AG04449 (cell line): ENCODE data around the gene PMEPA1.

ENCODE experiments used
- CTCF ChIA-PET: fragments of 350-600 bp; formaldehyde crosslinking; extraction: SDS; loops from one replicate; lab custom pipeline; 2021; ENCODE audit warnings: antibody characterized with exemption; lab: Yijun Ruan, JAX
- POLR2A ChIA-PET: fragments of 400-600, 350-600 bp; formaldehyde crosslinking; extraction: SDS; loops from one replicate; lab custom pipeline; 2020; ENCODE audit warnings: antibody characterized with exemption, inconsistent platforms; lab: Yijun Ruan, JAX
- DNase-seq: peaks from one replicate; pipeline ENCODE4 v3.0.0-alpha.2; 2010; ENCODE audit warnings: low read depth, low spot score
- H3K4me3 ChIP-seq: 2 replicates; pipeline ENCODE4 v1.5.1; 2011; ENCODE audit warnings: low read depth, mild to moderate bottlenecking, control low read depth, low read length
- CTCF ChIP-seq: IDR thresholded peaks from one replicate; pipeline ENCODE4 v1.5.1; 2011; ENCODE audit warnings: mild to moderate bottlenecking, moderate library complexity, low read length, control low read depth, inconsistent platforms; ENCODE audit not compliant: insufficient read depth; ENCODE audit errors: missing control alignments

The PMEPA1 gene

GRCh38 chr20:57622201-57622570 lies 87.6 kb downstream of the PMEPA1 start:
- ChIA-PET CTCF (interaction anchor here (0.9 to 3.3 kb wide), 10 partner anchors 27 to 587 kb away, joined by 3 to 25 read pairs (median 4); no protein-coding TSS in a partner anchor), POLR2A (no interaction called here)

GRCh38 chr20:57621421-57622200 lies 88.2 kb downstream of the PMEPA1 start:
- no peak for TF ChIP-seq CTCF
- CTCF ChIA-PET = interaction anchor here (1.1 to 3.3 kb wide), 5 partner anchors 27 to 588 kb away, joined by 3 to 25 read pairs (median 3); no protein-coding TSS in a partner anchor
- DNase-seq = no peak
- no peak overlapping the region for H3K4me3 ChIP-seq
- POLR2A ChIA-PET = no interaction called here

More at GRCh38 chr20:57622201-57622570, 87.6 kb downstream of the PMEPA1 start:
- no peak for TF ChIP-seq CTCF
- DNase-seq = no peak
- H3K4me3 ChIP-seq = no peak overlapping the region

- ChIA-PET CTCF (interaction anchor here (1.1 to 3.3 kb wide), 2 partner anchors 466 to 588 kb away, joined by 3 to 25 read pairs; no protein-coding TSS in a partner anchor), POLR2A (no interaction called here)
- H3K4me3 ChIP-seq = no peak overlapping the region
- TF ChIP-seq CTCF = no peak
- DNase-seq = no peak
Measured at GRCh38 chr20:57620999-57621398, 88.8 kb downstream of the PMEPA1 start.

- DNase-seq = no peak
- TF ChIP-seq CTCF = no peak
- no peak within 1 kb of the TSS for H3K4me3 ChIP-seq
- CTCF ChIA-PET = interaction anchor here (0.7 to 1.7 kb wide), 2 partner anchors 24 to 26 kb away, joined by 3 to 4 read pairs; no protein-coding TSS in a partner anchor
- POLR2A ChIA-PET = no interaction called here
Measured at GRCh38 chr20:57620274-57620990, 89.4 kb downstream of the PMEPA1 start, which contains the start of gene ZBP1. Gene ZBP1, minus strand, starts transcription at chr20:57620426. Its CDS starts 131 bp downstream, at chr20:57620295.

GRCh38 chr20:57619051-57619831 lies 90.6 kb downstream of the PMEPA1 start:
- no peak for DNase-seq
- CTCF ChIA-PET = interaction anchor here (1.7 to 1.8 kb wide), 2 partner anchors 24 to 35 kb away, joined by 4 read pairs; no protein-coding TSS in a partner anchor
- H3K4me3 ChIP-seq = no peak overlapping the region
- POLR2A ChIA-PET = no interaction called here
- no peak for TF ChIP-seq CTCF
